GM18951 (cell line): ENCODE results near the gene SNX8.
"Not testable (repeated sequence)": the region's sequence is repeated elsewhere in the genome, so short reads cannot be mapped to it uniquely, and the experiment has no call there.

ENCODE experiments used
- POLR2A ChIP-seq: IDR thresholded peaks from 4 replicates; pipeline ENCODE4 v1.6.1; 2011; ENCODE audit warnings: mild to moderate bottlenecking; ENCODE audit not compliant: insufficient read length, insufficient read depth; ENCODE audit errors: extremely low read depth
- in situ Hi-C: fragments of 300-500 bp; cut with MboI; formaldehyde crosslinking; loops from one replicate; pipeline ENCODE4 v1.12.0; 2022; ENCODE audit warnings: low sequenced_read_pairs, mixed read lengths, inconsistent platforms; ENCODE audit not compliant: unreplicated experiment

The SNX8 gene

GRCh38 chr7:2275101-2275500 is 39.1 kb downstream of the SNX8 start:
- in situ Hi-C loops, result no loop called here
- no peak for TF ChIP-seq POLR2A

GRCh38 chr7:2274666-2275065 is 39.6 kb downstream of the SNX8 start:
- in situ Hi-C loops, result no loop called here
- no peak for TF ChIP-seq POLR2A

GRCh38 chr7:2273866-2274265 is 40.4 kb downstream of the SNX8 start:
- TF ChIP-seq POLR2A, result no peak

GRCh38 chr7:2272031-2272430 is 42.2 kb downstream of the SNX8 start:
- TF ChIP-seq POLR2A, result no peak
- in situ Hi-C loops, result no loop called here

More at GRCh38 chr7:2273866-2274265, 40.4 kb downstream of the SNX8 start:
- in situ Hi-C loops, result no loop called here

- in situ Hi-C loops, result no loop called here
- no peak for TF ChIP-seq POLR2A
These were observed 42.8 kb downstream of the SNX8 start for GRCh38 chr7:2271273-2272026.

- in situ Hi-C loops, result no loop called here
- no peak for TF ChIP-seq POLR2A
These were observed 43.7 kb downstream of the SNX8 start for GRCh38 chr7:2270495-2270894.

GRCh38 chr7:2269991-2270460 is 44.2 kb downstream of the SNX8 start:
- TF ChIP-seq POLR2A, result no peak
- in situ Hi-C loops, result no loop called here

- in situ Hi-C loops, result not testable (repeated sequence)
These were observed 44.9 kb downstream of the SNX8 start for GRCh38 chr7:2269089-2269990.

GRCh38 chr7:2266911-2267310 is 47.3 kb downstream of the SNX8 start:
- no peak for TF ChIP-seq POLR2A
- in situ Hi-C loops, result no loop called here

- in situ Hi-C loops, result no loop called here
- no peak for TF ChIP-seq POLR2A
These were observed 50.1 kb downstream of the SNX8 start for GRCh38 chr7:2264158-2264557.

- in situ Hi-C loops, result no loop called here
These were observed 51.1 kb downstream of the SNX8 start for GRCh38 chr7:2263176-2263575.

GRCh38 chr7:2261611-2262010 is 52.6 kb downstream of the SNX8 start:
- in situ Hi-C loops, result no loop called here
- TF ChIP-seq POLR2A, result peak; percentile 21

More at GRCh38 chr7:2263176-2263575, 51.1 kb downstream of the SNX8 start:
- TF ChIP-seq POLR2A, result no peak

- no peak for TF ChIP-seq POLR2A
- in situ Hi-C loops, result no loop called here
These were observed 53.4 kb downstream of the SNX8 start for GRCh38 chr7:2260820-2261219.

- in situ Hi-C loops, result no loop called here
- no peak for TF ChIP-seq POLR2A
These were observed 54.8 kb downstream of the SNX8 start for GRCh38 chr7:2259480-2259879.
